OCI-LY7 (cell line): ENCODE results near the gene PPP1CA. TPM values are rescaled to one million over a fixed set of nuclear protein-coding genes. Genes with fewer than 3 reads are reported as not detected.

Experiments used
- BruUV-seq: library from RNA; stranded (reverse); fragments of 400-500 nt; replicated peaks from 2 replicates; lab custom pipeline; 2021; lab: Mats Ljungman, UMichigan
- CTCF ChIA-PET: fragments of 300-600 bp; sonication (Branson Sonifier 250); formaldehyde crosslinking; loops from one replicate; lab custom pipeline; 2022; ENCODE audit warnings: antibody characterized with exemption; ENCODE audit not compliant: unreplicated experiment; lab: Charles Lee
- POLR2A ChIA-PET: fragments of 300-600 bp; sonication (Branson Sonifier 250); formaldehyde crosslinking; loops from one replicate; lab custom pipeline; 2022; ENCODE audit warnings: antibody characterized with exemption; lab: Charles Lee
- DNase-seq: peaks from one replicate; pipeline ENCODE4 v3.0.0-alpha.2; 2015; ENCODE audit warnings: low spot score
- H2AFZ ChIP-seq: fragments of 200-600 bp; sonication (generic), shearing (Covaris generic); 2 replicates; pipeline ENCODE4 v1.6.1; 2014; ENCODE audit warnings: mild to moderate bottlenecking, antibody characterized with exemption, low read length, moderate library complexity
- H3K27ac ChIP-seq: fragments of 200-600 bp; sonication (generic); 2 replicates; pipeline ENCODE4 v1.5.1; 2014; ENCODE audit warnings: mixed run types, low read depth, mild to moderate bottlenecking, moderate library complexity, low read length, inconsistent platforms; ENCODE audit not compliant: poor library complexity, severe bottlenecking
- H3K36me3 ChIP-seq: fragments of 200-600 bp; sonication (generic); 2 replicates; pipeline ENCODE4 v1.6.1; 2014; ENCODE audit warnings: mild to moderate bottlenecking, antibody characterized with exemption, low read length, moderate library complexity, mixed read lengths; ENCODE audit not compliant: insufficient read depth
- H3K4me1 ChIP-seq: fragments of 200-600 bp; sonication (generic); 2 replicates; pipeline ENCODE4 v1.5.1; 2014; ENCODE audit warnings: mild to moderate bottlenecking, low read length; ENCODE audit not compliant: insufficient read depth, poor library complexity, severe bottlenecking
- H3K4me2 ChIP-seq: fragments of 200-600 bp; sonication (generic); 2 replicates; pipeline ENCODE4 v1.6.1; 2014; ENCODE audit warnings: mild to moderate bottlenecking, low read length
- H3K4me3 ChIP-seq: fragments of 200-600 bp; sonication (generic); 2 replicates; pipeline ENCODE4 v1.5.1; 2014; ENCODE audit warnings: mild to moderate bottlenecking, low read depth, low read length; ENCODE audit not compliant: poor library complexity, severe bottlenecking
- H3K79me2 ChIP-seq: fragments of 200-600 bp; sonication (generic); 2 replicates; pipeline ENCODE4 v1.6.1; 2016; ENCODE audit warnings: low read depth, mild to moderate bottlenecking, low read length, moderate library complexity, mixed read lengths; ENCODE audit not compliant: insufficient read depth
- H3K9me2 ChIP-seq: fragments of 200-600 bp; sonication (generic); 2 replicates; pipeline ENCODE4 v1.6.1; 2016; ENCODE audit warnings: mild to moderate bottlenecking, low read length, mixed read lengths; ENCODE audit not compliant: insufficient read depth
- H3K9me3 ChIP-seq: fragments of 200-600 bp; sonication (generic); 2 replicates; pipeline ENCODE4 v1.6.1; 2014; ENCODE audit warnings: mild to moderate bottlenecking, mixed run types, low read length, mixed read lengths
- H4K20me1 ChIP-seq: fragments of 200-600 bp; sonication (generic); 2 replicates; pipeline ENCODE4 v1.6.1; 2014; ENCODE audit warnings: mild to moderate bottlenecking, antibody characterized with exemption, low read length, moderate library complexity, mixed read lengths; ENCODE audit not compliant: insufficient read depth
- EZH2phosphoT487 ChIP-seq: fragments of 200-600 bp; sonication (generic); IDR thresholded peaks from 2 replicates; pipeline ENCODE4 v1.6.1; 2018; ENCODE audit warnings: low read depth, borderline replicate concordance, mild to moderate bottlenecking, mixed run types, antibody characterized with exemption, low read length, moderate library complexity, mixed read lengths
- intact Hi-C: fragments of 100-400 bp; cut with micrococcal nuclease; formaldehyde crosslinking; loops from one replicate; pipeline ENCODE4 v1.10.0; 2022; ENCODE audit not compliant: unreplicated experiment
- total RNA-seq, 2 experiments: library from RNA; depleted of rRNA in 1 of 2; stranded (reverse); fragments of >200 nt in 1 of 2; shearing (Covaris generic) in 1 of 2; gene quantifications; 2 replicates each; pipeline ENCODE4 v1.2.3, GENCODE V29; 2014 to 2022
- TF ChIP-seq, protein P1 (sequence below): fragments of 200-600 bp; sonication (generic); conservative IDR thresholded peaks from 2 replicates; pipeline ENCODE4 v1.5.1; 2014; ENCODE audit warnings: mild to moderate bottlenecking, antibody characterized with exemption, low read length, moderate library complexity, mixed read lengths

Gene PPP1CA
- total RNA-seq, 2 experiments from 2014 or later, result 210 to 311 TPM

DNA sequence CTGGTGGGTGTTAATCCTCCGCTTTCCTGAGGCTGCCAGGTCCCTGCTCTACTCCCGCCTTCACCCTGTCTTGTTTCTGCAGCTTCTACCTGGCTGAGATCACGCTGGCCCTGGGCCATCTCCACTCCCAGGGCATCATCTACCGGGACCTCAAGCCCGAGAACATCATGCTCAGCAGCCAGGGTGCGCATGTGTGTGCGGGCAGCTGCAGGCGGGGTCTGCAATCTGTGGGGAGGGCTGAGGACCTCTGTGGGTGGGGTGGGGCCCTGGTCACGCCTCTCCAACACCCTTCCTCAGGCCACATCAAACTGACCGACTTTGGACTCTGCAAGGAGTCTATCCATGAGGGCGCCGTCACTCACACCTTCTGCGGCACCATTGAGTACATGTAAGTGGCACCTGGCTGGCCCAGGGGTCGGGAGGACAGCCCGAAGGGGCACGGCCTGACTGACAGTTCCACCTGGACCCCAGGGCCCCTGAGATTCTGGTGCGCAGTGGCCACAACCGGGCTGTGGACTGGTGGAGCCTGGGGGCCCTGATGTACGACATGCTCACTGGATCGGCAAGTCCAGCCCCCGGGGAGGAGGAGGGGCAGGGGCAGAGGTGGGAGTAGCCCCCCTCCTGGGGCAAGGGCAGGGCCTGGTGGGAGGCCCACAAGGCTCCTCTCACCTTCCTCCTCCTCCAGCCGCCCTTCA is 31.1 kb upstream of the PPP1CA start:
- POLR2A ChIA-PET, result no interaction called here
- no peak for TF ChIP-seq EZH2phosphoT487
- Histone ChIP-seq H3K4me2 (peak overlapping the region; percentile 97; the same call in 1 of the 2 replicates), H3K36me3 (peaks cover 66% of the 10 kb centered on the region), H3K4me1 (peaks cover 53% of the 10 kb centered on the region), H3K79me2 (peaks cover 41% of the 10 kb centered on the region), H3K9me3 (no peaks in the 10 kb centered on the region), H3K4me3 (no peak overlapping the region), H2AFZ (no peak overlapping the region), H3K9me2 (no peaks in the 10 kb centered on the region), H4K20me1 (peaks cover 12% of the 10 kb centered on the region), H3K27ac (peak overlapping the region; percentile 94)
- no TSS peak for BruUV-seq
- intact Hi-C loops, result no loop called here
- CTCF ChIA-PET, result no interaction called here
- no peak for DNase-seq

DNA sequence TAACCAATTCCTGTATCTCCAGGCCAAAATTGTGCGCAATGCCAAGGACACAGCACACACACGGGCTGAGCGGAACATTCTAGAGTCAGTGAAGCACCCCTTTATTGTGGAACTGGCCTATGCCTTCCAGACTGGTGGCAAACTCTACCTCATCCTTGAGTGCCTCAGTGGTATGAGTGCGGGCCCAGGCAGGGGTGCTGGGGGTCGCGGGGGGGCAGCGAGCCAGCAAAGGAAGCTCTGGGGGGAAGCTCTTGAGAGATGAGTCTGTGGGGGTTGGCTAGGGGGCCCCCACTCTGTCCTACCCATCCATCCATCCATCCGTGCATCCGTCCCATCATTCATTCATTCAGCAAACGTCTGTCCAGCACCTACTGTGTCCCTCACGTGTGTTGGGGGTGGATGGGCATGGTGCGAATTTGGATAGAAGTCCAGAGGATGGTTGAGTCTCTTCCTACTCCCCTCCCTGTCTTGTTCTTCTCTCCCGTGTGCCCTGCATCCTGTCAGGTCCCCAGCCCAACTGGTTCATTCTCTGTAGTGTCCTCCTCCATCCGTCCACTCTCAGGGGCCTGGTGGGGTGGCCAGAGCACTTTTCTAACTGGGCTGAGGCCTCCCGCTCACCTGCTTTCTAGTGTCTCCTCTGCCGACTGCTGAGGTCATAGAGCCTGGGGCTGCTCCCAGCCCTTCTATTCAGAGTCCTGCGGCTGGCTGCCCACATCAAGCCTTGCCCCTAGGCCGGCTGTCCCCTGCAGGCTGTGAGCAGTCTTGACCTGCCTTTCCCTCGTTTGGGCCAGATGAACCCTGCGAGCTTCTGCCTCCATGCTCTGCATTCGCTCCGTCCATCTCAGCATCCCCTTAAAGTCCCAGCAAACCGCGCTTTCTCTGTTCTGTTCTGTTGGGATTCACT is 29.9 kb upstream of the PPP1CA start:
- no peaks in the 10 kb centered on the region for H3K9me3 ChIP-seq
- peaks cover 12% of the 10 kb centered on the region for H4K20me1 ChIP-seq
- peaks cover 33% of the 10 kb centered on the region for H3K79me2 ChIP-seq
- intact Hi-C loops, result no loop called here
- H3K27ac ChIP-seq, result no peak overlapping the region
- no peak overlapping the region for H3K4me3 ChIP-seq
- ChIA-PET CTCF (no interaction called here), POLR2A (interaction anchor here (0.7 to 1.4 kb wide), 2 partner anchors 28 to 35 kb away, joined by 6 read pairs; partner anchors contain the start of gene TBC1D10C)
- BruUV-seq, result no TSS peak
- H3K4me2 ChIP-seq, result no peak overlapping the region
- TF ChIP-seq EZH2phosphoT487, result no peak
- TF ChIP-seq, protein P1, sequence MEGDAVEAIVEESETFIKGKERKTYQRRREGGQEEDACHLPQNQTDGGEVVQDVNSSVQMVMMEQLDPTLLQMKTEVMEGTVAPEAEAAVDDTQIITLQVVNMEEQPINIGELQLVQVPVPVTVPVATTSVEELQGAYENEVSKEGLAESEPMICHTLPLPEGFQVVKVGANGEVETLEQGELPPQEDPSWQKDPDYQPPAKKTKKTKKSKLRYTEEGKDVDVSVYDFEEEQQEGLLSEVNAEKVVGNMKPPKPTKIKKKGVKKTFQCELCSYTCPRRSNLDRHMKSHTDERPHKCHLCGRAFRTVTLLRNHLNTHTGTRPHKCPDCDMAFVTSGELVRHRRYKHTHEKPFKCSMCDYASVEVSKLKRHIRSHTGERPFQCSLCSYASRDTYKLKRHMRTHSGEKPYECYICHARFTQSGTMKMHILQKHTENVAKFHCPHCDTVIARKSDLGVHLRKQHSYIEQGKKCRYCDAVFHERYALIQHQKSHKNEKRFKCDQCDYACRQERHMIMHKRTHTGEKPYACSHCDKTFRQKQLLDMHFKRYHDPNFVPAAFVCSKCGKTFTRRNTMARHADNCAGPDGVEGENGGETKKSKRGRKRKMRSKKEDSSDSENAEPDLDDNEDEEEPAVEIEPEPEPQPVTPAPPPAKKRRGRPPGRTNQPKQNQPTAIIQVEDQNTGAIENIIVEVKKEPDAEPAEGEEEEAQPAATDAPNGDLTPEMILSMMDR, result no peak
- H2AFZ ChIP-seq, result no peak overlapping the region
- H3K9me2 ChIP-seq, result no peaks in the 10 kb centered on the region
- DNase-seq, result no peak
- peaks cover 59% of the 10 kb centered on the region for H3K36me3 ChIP-seq
- H3K4me1 ChIP-seq, result peaks cover 55% of the 10 kb centered on the region

DNA sequence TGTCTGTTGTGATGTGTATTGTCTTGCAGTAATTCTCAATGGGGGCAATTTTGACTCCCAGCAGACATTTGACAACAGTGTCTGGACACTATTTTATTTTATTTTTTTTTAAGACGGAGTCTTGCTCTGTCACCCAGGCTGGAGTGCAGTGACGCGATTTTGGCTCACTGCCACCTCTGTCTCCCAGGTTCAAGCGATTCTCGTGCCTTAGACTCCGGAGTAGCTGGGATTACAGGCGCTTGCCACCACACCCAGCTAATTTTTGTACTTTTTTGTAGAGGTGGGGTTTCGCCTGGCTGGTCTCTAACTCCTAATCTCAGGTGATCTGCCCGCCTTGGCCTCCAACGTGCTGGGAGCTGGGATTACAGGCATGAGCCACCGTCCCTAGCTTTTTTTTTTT is 28.1 kb upstream of the PPP1CA start:
- H4K20me1 ChIP-seq, result no peaks in the 10 kb centered on the region
- POLR2A ChIA-PET, result interaction anchor here (0.6 to 1.2 kb wide), 3 partner anchors 12 to 38 kb away, joined by 3 to 4 read pairs (median 3); partner anchors contain the start of gene RAD9A
- BruUV-seq, result TSS peak; percentile 67
- H2AFZ ChIP-seq, result no peak overlapping the region
- peaks cover 40% of the 10 kb centered on the region for H3K4me1 ChIP-seq
- no peak for DNase-seq
- H3K9me3 ChIP-seq, result no peaks in the 10 kb centered on the region
- no peak for TF ChIP-seq EZH2phosphoT487
- TF ChIP-seq, protein P1, result no peak
- H3K9me2 ChIP-seq, result no peaks in the 10 kb centered on the region
- peak overlapping the region; percentile 78 for H3K4me2 ChIP-seq
- peaks cover 40% of the 10 kb centered on the region for H3K36me3 ChIP-seq
- no peak overlapping the region for H3K27ac ChIP-seq
- H3K4me3 ChIP-seq, result peak overlapping the region; percentile 82
- peaks cover 16% of the 10 kb centered on the region; the same call in 1 of the 2 replicates for H3K79me2 ChIP-seq
- intact Hi-C loops, result no loop called here
- CTCF ChIA-PET, result interaction anchor here (0.6 kb wide), 1 partner anchor 26 kb away, joined by 3 read pairs; the partner anchor contains the start of gene TBC1D10C
